Iris pigment epithelial cell (primary cell): ENCODE results near the gene NTF3.

ENCODE experiments used
- DNase-seq: peaks from one replicate; pipeline ENCODE4 v3.0.0-alpha.2; 2011; ENCODE audit warnings: low read depth

Gene NTF3

GRCh38 chr12:5487948-5488625 lies 56.2 kb downstream of the NTF3 start:
- no peak for DNase-seq

- DNase-seq = no peak
Measured at GRCh38 chr12:5488626-5488955, 56.7 kb downstream of the NTF3 start.

GRCh38 chr12:5489017-5489416 lies 57.1 kb downstream of the NTF3 start:
- no peak for DNase-seq

- DNase-seq = no peak
Measured at GRCh38 chr12:5489760-5490406, 58.0 kb downstream of the NTF3 start.

GRCh38 chr12:5492562-5492961 lies 60.7 kb downstream of the NTF3 start:
- DNase-seq = no peak

GRCh38 chr12:5493018-5493417 lies 61.1 kb downstream of the NTF3 start:
- no peak for DNase-seq

GRCh38 chr12:5494343-5494742 lies 62.4 kb downstream of the NTF3 start:
- no peak for DNase-seq

- no peak for DNase-seq
Measured at GRCh38 chr12:5497329-5498053, 65.6 kb downstream of the NTF3 start.

GRCh38 chr12:5498076-5498475 lies 66.2 kb downstream of the NTF3 start:
- DNase-seq = no peak

- no peak for DNase-seq
Measured at GRCh38 chr12:5498806-5499205, 66.9 kb downstream of the NTF3 start.

- DNase-seq = peak; percentile 16
Measured at GRCh38 chr12:5499566-5500330, 67.8 kb downstream of the NTF3 start.

GRCh38 chr12:5500331-5500659 lies 68.4 kb downstream of the NTF3 start:
- DNase-seq = no peak

GRCh38 chr12:5503774-5504173 lies 71.9 kb downstream of the NTF3 start:
- DNase-seq = no peak

GRCh38 chr12:5505116-5505515 lies 73.2 kb downstream of the NTF3 start:
- DNase-seq = no peak

- no peak for DNase-seq
Measured at GRCh38 chr12:5505751-5506150, 73.8 kb downstream of the NTF3 start.

- no peak for DNase-seq
Measured at GRCh38 chr12:5506295-5506694, 74.4 kb downstream of the NTF3 start.

GRCh38 chr12:5506821-5507231 lies 74.9 kb downstream of the NTF3 start:
- no peak for DNase-seq

- DNase-seq = no peak
Measured at GRCh38 chr12:5507401-5507935, 75.6 kb downstream of the NTF3 start.

GRCh38 chr12:5507944-5508343 lies 76.0 kb downstream of the NTF3 start:
- DNase-seq = no peak

- no peak for DNase-seq
Measured at GRCh38 chr12:5509102-5509501, 77.2 kb downstream of the NTF3 start.

- DNase-seq = no peak
Measured at GRCh38 chr12:5509557-5509956, 77.6 kb downstream of the NTF3 start.

- no peak for DNase-seq
Measured at GRCh38 chr12:5510251-5510805, 78.4 kb downstream of the NTF3 start.
